Tibial artery (tissue), 4 donors: Measurements from ENCODE around the gene GPM6B.

Source experiments
- DNase-seq, 2 donors: peaks; one replicate each; pipeline ENCODE4 v3.0.0-alpha.2; 2019
- H3K27ac ChIP-seq, 2 donors: fragments of 200-600 bp; sonication (generic) in 1 of 2; 1 replicate in 1 of 2; 2 replicates in 1 of 2; pipeline ENCODE4 v1.5.1; 2018 to 2019; ENCODE audit warnings: mild to moderate bottlenecking in 1 of 2
- H3K27me3 ChIP-seq, 2 donors: fragments of 200-600 bp; sonication (generic) in 1 of 2; one replicate each; pipeline versions ENCODE4 v1.5.1 to v1.6.0; 2016 to 2019
- H3K36me3 ChIP-seq, 3 donors: fragments of 200-600 bp; sonication (generic) in 2 of 3; one replicate each; pipeline ENCODE4 v1.5.1; 2016 to 2019; ENCODE audit warnings: mild to moderate bottlenecking in 2 of 3
- H3K4me1 ChIP-seq, 4 donors: fragments of 200-600 bp; sonication (generic) in 2 of 4; 1 replicate in 3 of 4; 2 replicates in 1 of 4; pipeline ENCODE4 v1.5.1; 2016 to 2019
- H3K4me3 ChIP-seq, 2 donors: fragments of 200-600 bp; sonication (generic) in 1 of 2; 1 replicate in 1 of 2; 2 replicates in 1 of 2; pipeline ENCODE4 v1.5.1; 2018 to 2019; ENCODE audit warnings: mild to moderate bottlenecking in 2 of 2
- H3K9me3 ChIP-seq, 3 donors: fragments of 200-600 bp; sonication (generic) in 1 of 3; one replicate each; pipeline ENCODE4 v1.5.1; 2016 to 2019
- CTCF ChIP-seq, 2 experiments: fragments of 200-600 bp in 1 of 2; fragments of 450-650 bp in 1 of 2; IDR thresholded peaks; one replicate each; pipeline ENCODE4 v1.5.1; 2017 to 2019; ENCODE audit warnings: antibody characterized with exemption in 2 of 2, mild to moderate bottlenecking in 1 of 2, moderate library complexity in 1 of 2
- intact Hi-C: fragments of 100-400 bp; cut with DNase I; formaldehyde crosslinking; loops from one replicate; pipeline ENCODE4 v1.15.0; 2023; ENCODE audit warnings: low total_unique reads

GPM6B gene

GRCh38 chrX:13764281-13764680 is 52.6 kb downstream of the GPM6B start:
- H3K27me3 ChIP-seq: no peaks in the 10 kb centered on the region
- H3K36me3 ChIP-seq: peaks cover 0 to 64% (median 48%) of the 10 kb centered on the region in 3 donors
- intact Hi-C loops: no loop called here
- DNase-seq: no peak
- H3K9me3 ChIP-seq: no peaks in the 10 kb centered on the region
- TF ChIP-seq CTCF (IDR thresholded peaks at IDR 0.05): no peak
- H3K4me3 ChIP-seq: no peak overlapping the region
- no peak overlapping the region for H3K27ac ChIP-seq
- peaks cover 0 to 6% (median 0%) of the 10 kb centered on the region in 4 donors for H3K4me1 ChIP-seq

- no peak for TF ChIP-seq CTCF (IDR thresholded peaks at IDR 0.05)
- intact Hi-C loops: no loop called here
- no peaks in the 10 kb centered on the region for H3K9me3 ChIP-seq
- DNase-seq: peak; percentile 46 to 66
- H3K36me3 ChIP-seq: peaks cover 0 to 66% (median 49%) of the 10 kb centered on the region in 3 donors
- H3K4me1 ChIP-seq: peaks cover 0 to 6% (median 0%) of the 10 kb centered on the region in 4 donors
- H3K4me3 ChIP-seq: no peak overlapping the region
- peak overlapping the region in 1 of 2 donors; percentile 41 for H3K27ac ChIP-seq
- H3K27me3 ChIP-seq: no peaks in the 10 kb centered on the region
Observed at GRCh38 chrX:13763489-13763888, 53.4 kb downstream of the GPM6B start.

DNA sequence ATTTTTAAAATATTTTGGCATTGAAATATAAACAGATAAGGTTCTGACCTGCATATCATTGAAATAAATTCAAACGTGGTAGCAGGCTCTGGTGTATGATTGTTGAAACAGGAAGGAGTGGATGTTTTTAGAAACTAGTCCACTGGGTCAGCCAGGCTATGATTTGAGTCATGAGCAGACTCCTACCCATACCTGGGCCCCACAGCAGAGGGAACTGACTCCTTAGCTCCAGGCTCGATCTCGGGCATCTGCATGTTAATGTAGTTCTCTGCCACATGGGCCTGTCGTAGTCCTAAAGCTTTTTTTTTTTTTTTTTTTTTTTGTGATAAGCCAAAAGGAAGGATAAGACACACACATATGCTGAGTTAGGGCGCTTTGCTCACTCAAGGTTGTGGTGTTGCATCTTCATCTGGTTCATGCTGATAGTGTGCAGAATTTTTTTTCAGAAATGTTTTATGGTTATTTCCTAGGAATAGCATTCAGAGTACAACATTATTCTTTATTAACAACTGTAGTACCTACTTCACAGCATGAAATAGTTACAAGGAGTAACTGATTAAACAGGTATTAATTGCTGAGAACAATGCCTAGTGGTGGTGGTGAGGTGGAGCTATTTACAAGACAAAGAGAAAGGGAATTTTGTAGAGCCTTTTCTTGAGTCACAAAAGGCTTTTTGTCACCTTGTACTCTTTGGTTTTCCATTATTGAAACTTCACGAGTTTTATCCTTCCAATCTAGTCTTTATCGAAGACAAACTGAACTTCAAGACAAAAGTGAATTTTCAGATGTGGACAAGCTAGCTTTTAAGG is 55.1 kb downstream of the GPM6B start:
- H3K9me3 ChIP-seq: no peaks in the 10 kb centered on the region
- no peak overlapping the region for H3K4me3 ChIP-seq
- H3K27ac ChIP-seq: no peak overlapping the region
- H3K4me1 ChIP-seq: peaks cover 0 to 6% (median 0%) of the 10 kb centered on the region in 4 donors
- no peak for TF ChIP-seq CTCF (IDR thresholded peaks at IDR 0.05)
- H3K36me3 ChIP-seq: peaks cover 0 to 66% (median 52%) of the 10 kb centered on the region in 3 donors
- no peaks in the 10 kb centered on the region for H3K27me3 ChIP-seq
- no peak for DNase-seq
- intact Hi-C loops: no loop called here

DNA sequence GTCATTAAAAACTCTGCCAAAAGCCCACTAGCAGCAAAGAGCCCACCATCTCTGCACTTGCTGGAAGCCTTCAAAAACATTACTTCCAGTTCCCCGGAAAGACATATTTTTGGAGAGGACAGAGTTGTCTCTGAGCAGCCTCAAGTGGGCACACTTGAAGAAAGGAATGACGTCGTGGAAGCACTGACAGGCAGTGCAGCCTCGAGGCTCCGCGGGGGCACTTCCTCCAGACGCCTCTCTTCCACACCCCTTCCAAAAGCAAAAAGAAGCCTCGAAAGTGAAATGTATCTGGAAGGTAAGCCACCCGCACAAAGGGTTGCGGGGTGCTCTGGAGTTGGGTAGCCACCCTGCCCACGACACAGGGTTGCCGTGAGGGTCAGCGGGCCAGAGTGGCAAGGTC is 56.5 kb downstream of the GPM6B start:
- no peak for DNase-seq
- Histone ChIP-seq H3K4me1 (peaks cover 0 to 6% (median 0%) of the 10 kb centered on the region in 4 donors), H3K27ac (no peak overlapping the region), H3K4me3 (no peak overlapping the region), H3K27me3 (no peaks in the 10 kb centered on the region), H3K9me3 (no peaks in the 10 kb centered on the region), H3K36me3 (peaks cover 0 to 61% (median 56%) of the 10 kb centered on the region in 3 donors)
- intact Hi-C loops: no loop called here
- no peak for TF ChIP-seq CTCF (IDR thresholded peaks at IDR 0.05)

DNA sequence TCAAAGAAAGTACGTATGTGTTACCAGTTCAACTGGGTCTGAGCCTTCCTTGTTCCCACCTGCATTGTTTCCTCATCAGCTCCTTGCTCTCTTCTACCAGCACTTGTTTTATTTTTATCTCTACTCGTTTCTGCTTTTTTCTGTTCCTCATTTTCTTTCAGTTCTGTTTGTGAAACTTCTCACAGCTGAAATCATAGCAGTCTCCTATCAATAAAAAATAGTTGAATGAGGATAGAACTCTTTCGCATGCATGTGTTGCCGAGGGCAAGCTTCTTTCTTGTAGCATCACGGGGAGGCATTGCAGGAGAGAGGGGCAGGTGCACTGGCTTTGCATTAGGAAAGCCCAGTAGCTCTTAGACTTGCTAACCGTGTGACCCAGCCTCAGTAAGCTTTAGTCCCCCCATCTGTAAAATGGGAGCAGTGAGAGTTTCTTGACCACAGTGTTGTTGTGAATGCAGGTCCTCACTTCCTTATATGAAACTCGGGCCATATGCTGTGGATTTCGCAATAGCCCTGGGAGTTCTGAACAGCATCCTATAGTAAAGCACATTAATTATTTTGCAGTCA is 57.7 kb downstream of the GPM6B start:
- Histone ChIP-seq H3K4me1 (peaks cover 0 to 6% (median 0%) of the 10 kb centered on the region in 4 donors), H3K9me3 (no peaks in the 10 kb centered on the region), H3K27me3 (no peaks in the 10 kb centered on the region), H3K27ac (no peak overlapping the region), H3K36me3 (peaks cover 0 to 68% (median 56%) of the 10 kb centered on the region in 3 donors), H3K4me3 (no peak overlapping the region)
- TF ChIP-seq CTCF (IDR thresholded peaks at IDR 0.05): no peak
- DNase-seq: no peak
- intact Hi-C loops: no loop called here
